AG08396 (cell line): Measurements from ENCODE around the gene WDR27.
A peak's percentile ranks its signal among the peaks of the same experiment; 100 is the strongest.
"Not testable (repeated sequence)": the region's sequence is repeated elsewhere in the genome, so short reads cannot be mapped to it uniquely, and the experiment has no call there.

Experiments
- DNase-seq: peaks from one replicate; pipeline ENCODE4 v3.0.0; 2012; ENCODE audit warnings: low spot score, mixed read lengths

The WDR27 gene

DNA sequence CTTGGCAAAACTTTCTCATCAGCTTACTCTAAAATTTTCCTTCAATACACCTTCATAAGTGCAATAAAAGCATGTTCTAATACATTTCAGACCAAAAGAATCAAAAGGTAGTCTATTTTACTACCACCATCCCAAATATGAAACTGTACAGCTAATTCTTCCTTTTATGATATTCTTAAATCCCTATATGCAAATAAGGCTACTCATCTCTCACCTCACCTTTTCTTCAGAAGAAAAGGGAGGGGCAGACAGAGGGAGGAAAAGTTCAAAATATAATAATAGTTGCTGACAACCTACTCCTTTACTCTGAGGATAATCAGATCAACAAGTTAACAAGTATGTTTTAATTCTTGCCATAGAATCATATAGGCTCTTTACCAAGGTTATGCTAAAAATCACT, 7.5 kb upstream of the WDR27 start:
- DNase-seq = no peak

DNA sequence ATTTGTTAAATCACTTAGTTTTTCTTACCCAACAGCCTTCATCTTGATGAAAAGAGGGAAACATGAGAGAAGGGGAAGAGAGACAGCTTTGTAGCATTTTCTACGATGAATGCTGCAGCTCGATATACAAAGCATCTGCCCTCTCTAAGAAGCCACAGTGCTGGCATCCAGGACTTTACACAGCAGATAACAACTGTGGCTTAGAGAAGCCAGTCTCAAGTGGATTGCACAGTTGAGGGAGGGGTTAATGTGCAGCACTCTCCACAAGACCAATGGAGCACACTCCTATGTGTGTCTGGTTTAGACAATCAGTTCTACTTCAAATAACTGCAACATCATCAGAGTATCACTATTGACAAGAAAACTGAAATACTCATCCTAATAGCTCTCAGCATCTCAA, 5.9 kb upstream of the WDR27 start:
- DNase-seq = no peak

GRCh38 chr6:169702840-169703246, 1.0 kb upstream of the WDR27 start:
- no peak for DNase-seq

DNA sequence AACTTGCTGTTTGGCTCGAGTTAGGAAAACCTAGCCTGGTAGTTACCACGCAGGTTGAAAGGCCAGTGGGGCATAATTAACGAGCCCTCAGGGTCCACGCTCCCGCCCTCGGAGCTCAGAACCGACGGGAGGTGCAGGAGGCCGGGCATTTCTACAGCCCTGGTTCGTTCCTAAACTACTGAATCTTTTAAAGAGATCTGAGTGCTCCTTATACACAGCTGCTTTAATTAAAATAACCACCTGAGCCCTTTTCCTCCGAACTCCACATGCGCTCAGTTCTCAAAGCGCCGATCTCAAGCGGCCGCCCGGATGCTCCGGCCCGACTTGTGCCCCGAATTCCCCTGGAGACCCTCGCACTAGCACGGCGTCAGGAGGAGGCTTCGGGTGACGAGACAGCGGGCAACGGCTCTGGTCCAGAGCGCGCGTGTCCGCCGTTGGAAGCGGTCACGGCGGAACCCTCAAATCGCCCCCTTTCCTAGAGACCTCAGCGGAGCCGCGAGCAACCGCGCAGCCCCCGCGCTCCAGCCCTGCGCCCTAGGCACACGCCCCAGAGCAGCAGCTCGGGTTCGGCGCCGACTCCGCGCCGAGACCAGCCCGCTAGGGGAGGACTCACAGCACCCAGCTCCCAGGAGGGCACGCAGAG, 397 bp downstream of the WDR27 start:
- DNase-seq = no peak

DNA sequence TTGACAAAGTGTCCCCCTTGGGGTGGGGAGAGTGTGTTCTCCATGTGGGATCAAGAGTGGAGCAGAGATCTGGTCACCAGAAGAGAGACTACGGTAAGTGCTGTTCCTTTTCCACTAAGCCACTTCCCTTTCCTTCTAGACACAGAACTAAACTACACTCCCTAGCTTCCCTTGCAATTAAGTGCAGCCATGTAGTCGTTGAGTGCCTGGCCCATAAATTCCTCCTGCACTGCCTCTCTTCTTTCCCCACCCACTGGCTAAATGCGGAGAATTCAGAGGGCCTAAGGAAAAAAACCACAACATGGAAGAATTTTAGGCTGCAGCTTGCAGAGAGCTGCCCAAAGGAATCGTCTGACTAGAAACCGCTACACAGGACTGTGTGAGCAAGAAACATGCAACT, 1.5 kb downstream of the WDR27 start:
- DNase-seq = peak; percentile 24

- DNase-seq = not testable (repeated sequence)
Observed at GRCh38 chr6:169697115-169697514, 4.7 kb downstream of the WDR27 start.

- no peak for DNase-seq
Observed at GRCh38 chr6:169695131-169695530, 6.7 kb downstream of the WDR27 start.

GRCh38 chr6:169692516-169692915, 9.3 kb downstream of the WDR27 start:
- DNase-seq = no peak

DNA sequence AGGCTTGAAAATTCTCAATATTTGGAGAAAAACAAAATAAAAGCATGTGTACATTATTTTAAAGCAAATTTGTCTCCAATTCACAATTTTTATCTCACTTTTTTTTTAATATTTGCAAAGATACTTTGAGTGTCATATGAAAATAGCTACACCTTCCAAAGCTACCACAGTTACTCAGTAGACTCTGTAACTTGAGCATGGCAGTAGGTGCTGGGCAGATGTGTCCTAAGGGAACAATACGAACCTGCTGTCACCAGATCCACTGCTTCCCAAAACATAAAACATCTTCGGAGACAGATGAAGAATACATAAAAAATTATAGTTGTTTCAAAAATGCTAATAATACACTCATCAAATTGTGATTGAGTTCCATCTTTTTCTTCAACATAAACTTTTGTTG, 10.6 kb downstream of the WDR27 start:
- DNase-seq = no peak

GRCh38 chr6:169689287-169689686, 12.5 kb downstream of the WDR27 start:
- peak; percentile 24 for DNase-seq

DNA sequence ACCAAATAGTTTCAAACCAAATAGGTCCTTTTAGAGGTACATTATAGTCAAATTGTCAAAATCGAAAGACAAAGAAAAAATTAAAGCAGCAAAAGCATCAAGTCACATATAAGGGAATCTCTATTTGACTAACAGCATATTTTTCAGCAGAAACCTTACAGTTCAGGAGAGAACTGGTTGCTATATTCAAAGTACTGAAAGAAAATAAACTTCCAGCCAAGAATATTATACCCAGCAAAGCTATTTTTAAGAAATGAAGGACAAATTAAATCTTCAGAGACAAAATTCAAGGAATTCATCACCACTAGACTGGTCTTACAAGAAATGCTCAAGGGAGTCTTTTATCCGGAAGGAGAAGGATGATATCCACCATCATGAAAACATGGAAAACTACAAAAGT, 16.0 kb downstream of the WDR27 start:
- no peak for DNase-seq

- no peak for DNase-seq
Observed at GRCh38 chr6:169684056-169684455, 17.8 kb downstream of the WDR27 start.

GRCh38 chr6:169678342-169678741, 23.5 kb downstream of the WDR27 start:
- no peak for DNase-seq

GRCh38 chr6:169677096-169677495, 24.7 kb downstream of the WDR27 start:
- DNase-seq = no peak

DNA sequence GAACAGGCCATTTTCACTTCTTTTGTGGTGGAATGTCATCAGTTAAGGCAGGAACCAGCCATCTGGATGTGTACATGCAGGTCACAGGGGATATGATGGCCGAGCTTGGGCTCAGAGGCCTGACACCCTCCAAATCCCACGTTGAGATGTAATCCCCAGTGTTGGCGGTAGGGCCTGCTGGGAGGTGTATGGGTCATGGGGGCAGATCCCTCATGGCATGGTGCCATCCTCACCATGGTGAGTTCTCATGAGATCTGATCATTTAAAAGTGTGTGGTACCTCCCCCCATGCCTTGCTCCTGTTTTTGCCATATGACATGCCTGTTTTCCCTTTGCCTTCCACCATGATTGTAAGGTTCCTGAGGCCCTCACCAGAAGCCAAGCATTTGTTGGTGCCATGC, 26.8 kb downstream of the WDR27 start:
- DNase-seq = no peak

GRCh38 chr6:169671563-169671962, 30.3 kb downstream of the WDR27 start:
- no peak for DNase-seq

DNA sequence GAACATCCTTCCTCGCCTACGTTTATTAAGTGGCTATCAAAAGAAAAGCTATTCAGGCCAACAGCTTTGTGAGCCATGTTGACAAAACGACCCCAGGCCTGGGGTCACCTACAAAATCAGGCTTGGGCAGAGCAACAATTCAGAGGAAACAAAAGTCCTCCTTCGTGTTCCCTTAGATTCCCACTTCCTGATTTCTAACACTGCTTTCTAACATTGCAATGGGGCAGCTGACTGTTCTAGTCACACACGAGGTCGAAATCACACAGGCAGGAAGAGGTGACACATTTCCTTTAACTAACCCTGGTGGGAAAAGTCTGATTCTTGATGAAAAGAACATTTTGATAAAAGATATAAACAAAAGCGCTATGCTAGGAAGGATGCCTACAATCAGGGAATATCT, 31.9 kb downstream of the WDR27 start:
- no peak for DNase-seq

DNA sequence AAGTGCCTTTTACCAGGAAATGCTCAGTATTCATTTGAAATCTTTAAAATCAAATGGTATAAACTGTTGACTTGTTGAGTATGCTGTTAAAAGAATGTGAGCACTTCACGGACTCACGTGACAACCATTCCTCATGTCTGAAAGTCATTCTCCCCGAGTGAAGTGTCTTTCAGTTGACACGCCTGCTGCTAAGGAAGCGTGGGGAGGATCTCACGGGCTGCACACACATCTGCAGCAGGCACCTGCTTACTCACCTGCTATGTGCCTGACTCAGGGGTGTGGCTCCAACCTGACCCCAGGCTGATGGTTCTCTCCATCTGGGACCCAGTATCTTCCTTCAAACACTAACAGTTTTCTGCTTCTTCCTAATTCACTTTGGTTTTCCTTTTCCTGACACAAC, 32.7 kb downstream of the WDR27 start:
- no peak for DNase-seq

- no peak for DNase-seq
Observed at GRCh38 chr6:169668203-169668847, 33.5 kb downstream of the WDR27 start.

- no peak for DNase-seq
Observed at GRCh38 chr6:169667716-169668115, 34.1 kb downstream of the WDR27 start.

GRCh38 chr6:169666441-169666840, 35.4 kb downstream of the WDR27 start:
- DNase-seq = no peak

- DNase-seq = no peak
Observed at GRCh38 chr6:169665289-169665688, 36.5 kb downstream of the WDR27 start.

DNA sequence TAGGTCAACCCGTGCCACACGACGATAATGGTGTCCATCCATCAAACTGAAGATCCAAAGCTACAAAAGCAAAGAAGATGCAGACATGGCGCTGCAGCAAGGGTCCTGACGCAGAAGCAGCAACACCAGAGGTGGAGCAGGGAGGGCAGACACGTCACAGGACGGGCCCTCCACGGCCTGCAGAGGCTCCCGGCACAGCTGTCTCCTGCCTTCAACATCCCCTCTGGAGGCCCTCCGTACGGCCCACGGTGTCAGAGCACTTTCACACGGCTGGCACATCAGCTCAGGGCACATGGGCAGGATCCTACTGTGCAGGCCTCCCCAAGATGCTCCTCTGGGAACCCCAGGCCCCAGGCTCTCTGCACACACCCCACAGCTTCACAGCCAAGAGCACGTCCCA, 37.6 kb downstream of the WDR27 start:
- no peak for DNase-seq

DNA sequence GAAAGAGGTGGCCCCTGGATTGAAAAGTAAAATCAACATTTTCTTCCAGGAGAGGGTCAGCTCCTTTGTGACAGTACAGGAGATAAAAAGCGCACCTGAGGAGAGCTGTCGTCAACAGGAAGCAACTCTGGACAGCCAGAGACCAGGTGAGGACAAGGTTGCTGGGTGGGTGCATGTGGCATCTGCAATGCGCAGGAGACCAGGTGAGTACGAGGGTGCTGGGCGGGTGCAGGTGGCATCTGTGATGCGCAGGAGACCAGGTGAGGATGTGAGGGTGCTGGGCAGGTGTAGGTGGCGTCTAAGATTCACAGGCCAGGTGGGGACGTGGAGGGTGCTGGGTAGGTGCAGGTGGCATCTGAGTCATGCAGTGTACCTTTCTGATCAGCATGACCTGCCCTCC, 38.4 kb downstream of the WDR27 start:
- DNase-seq = no peak
